Stomach (tissue), 9 donors: Measurements from ENCODE around the gene TTC28. TPM values are rescaled to one million over a fixed set of nuclear protein-coding genes. Genes with fewer than 3 reads are reported as not detected.

Experiments
- DNase-seq, 2 donors: peaks; one replicate each; pipeline versions ENCODE4 v3.0.0 to v3.0.0-alpha.2; 2013 to 2019
- H3K27ac ChIP-seq, 5 donors: fragments of 200-600 bp in 4 of 5; sonication (generic) in 4 of 5; one replicate each; pipeline ENCODE4 v1.5.1; 2013 to 2019; ENCODE audit warnings: mild to moderate bottlenecking in 1 of 5, moderate library complexity in 1 of 5
- H3K27me3 ChIP-seq, 3 donors: fragments of 200-600 bp; sonication (generic); one replicate each; pipeline ENCODE4 v1.5.1; 2017 to 2019; ENCODE audit warnings: mixed run types in 1 of 3
- H3K36me3 ChIP-seq, 4 donors: fragments of 200-600 bp; sonication (generic); 1 replicate in 3 of 4; 2 replicates in 1 of 4; pipeline ENCODE4 v1.5.1; 2016 to 2019
- H3K4me1 ChIP-seq, 4 donors: fragments of 200-600 bp; sonication (generic); one replicate each; pipeline ENCODE4 v1.5.1; 2016 to 2019
- H3K4me3 ChIP-seq, 4 donors: fragments of 200-600 bp; sonication (generic) in 3 of 4; one replicate each; pipeline ENCODE4 v1.5.1; 2016 to 2019; ENCODE audit warnings: mild to moderate bottlenecking in 1 of 4
- H3K9me3 ChIP-seq, 4 donors: fragments of 200-600 bp; sonication (generic); one replicate each; pipeline ENCODE4 v1.5.1; 2016 to 2019
- CTCF ChIP-seq, 7 experiments: fragments of 450-650 bp in 4 of 7; fragments of 200-600 bp in 3 of 7; sonication (generic) in 3 of 7; IDR thresholded peaks; one replicate each; pipeline ENCODE4 v1.5.1; 2016 to 2019; ENCODE audit warnings: antibody characterized with exemption in 7 of 7, control low read depth in 2 of 7, mild to moderate bottlenecking in 1 of 7
- EP300 ChIP-seq: sonication (generic); formaldehyde crosslinking; IDR thresholded peaks from one replicate; pipeline ENCODE4 v1.6.1; 2017; ENCODE audit warnings: antibody characterized with exemption
- POLR2A ChIP-seq, 4 donors: fragments of 450-650 bp; IDR thresholded peaks; one replicate each; pipeline ENCODE4 v1.6.1; 2016; ENCODE audit warnings: antibody characterized with exemption in 4 of 4, control low read depth in 2 of 4, mild to moderate bottlenecking in 1 of 4, moderate library complexity in 1 of 4
- POLR2AphosphoS5 ChIP-seq, 3 donors: sonication (generic); formaldehyde crosslinking; IDR thresholded peaks; one replicate each; pipeline ENCODE4 v1.6.1; 2016; ENCODE audit warnings: antibody characterized with exemption in 3 of 3
- WGBS, 5 donors: extraction: QIAGEN DNeasy Blood & Tissue Kit in 3 of 5; methylation state at CpG; one replicate each; pipeline versions ENCODE4 v1.1.5 to v1.1.7; 2013 to 2018; 5-methylcytosine and 5-hydroxymethylcytosine counted together
- intact Hi-C: fragments of 100-400 bp; cut with DNase I; formaldehyde crosslinking; loops from one replicate; pipeline ENCODE4 v1.15.1; 2023; ENCODE audit warnings: low total_unique reads
- polyA plus RNA-seq, 3 donors: library from polyadenylated mRNA; stranded (reverse); fragments of 200-250 nt; gene quantifications; one replicate each; pipeline ENCODE4 v1.2.3, GENCODE V29; 2013
- total RNA-seq, 5 donors: library from RNA; depleted of rRNA; stranded (reverse); fragments of >200 nt; gene quantifications; one replicate each; pipeline versions ENCODE4 v1.1.0 to v1.2.3, GENCODE V29; 2014 to 2016
- donor health status: healthy with polysubstance abuse.
- donor health status: Bipolar disorder and iron deficiency.
- donor health status: healthy.

TTC28 gene
- total and polyA plus RNA-seq, 8 donors = 1.7 to 53.4 (median 24.6) TPM

GRCh38 chr22:28111501-28112189, 568.0 kb downstream of the TTC28 start:
- Histone ChIP-seq H3K27ac (no peak overlapping the region), H3K36me3 (peaks cover 0 to 15% (median 13%) of the 10 kb centered on the region in 4 donors), H3K27me3 (no peaks in the 10 kb centered on the region), H3K9me3 (no peaks in the 10 kb centered on the region), H3K4me3 (no peak overlapping the region), H3K4me1 (peaks cover 6 to 26% (median 17%) of the 10 kb centered on the region in 4 donors)
- WGBS, 5 donors = 71 to 87% (median 81%) methylated on average over 3 of the region's 3 CpGs
- DNase-seq = no peak
- intact Hi-C loops = no loop called here
- no peak for TF ChIP-seq POLR2A (IDR thresholded peaks at IDR 0.05)
- TF ChIP-seq POLR2AphosphoS5 (IDR thresholded peaks at IDR 0.05) = no peak
- TF ChIP-seq EP300 = no peak
- no peak for TF ChIP-seq CTCF (IDR thresholded peaks at IDR 0.05)

GRCh38 chr22:28108851-28109250, 570.8 kb downstream of the TTC28 start:
- H3K27me3 ChIP-seq = no peaks in the 10 kb centered on the region
- 80 to 91% (median 88%) methylated on average over 4 of the region's 4 CpGs for WGBS, 5 donors
- no peak overlapping the region for H3K4me3 ChIP-seq
- peaks cover 6 to 15% (median 12%) of the 10 kb centered on the region in 4 donors for H3K4me1 ChIP-seq
- intact Hi-C loops = no loop called here
- H3K36me3 ChIP-seq = peaks cover 0 to 33% (median 26%) of the 10 kb centered on the region in 4 donors
- TF ChIP-seq POLR2A (IDR thresholded peaks at IDR 0.05) = no peak
- TF ChIP-seq EP300 = no peak
- TF ChIP-seq POLR2AphosphoS5 (IDR thresholded peaks at IDR 0.05) = no peak
- no peak for TF ChIP-seq CTCF (IDR thresholded peaks at IDR 0.05)
- H3K27ac ChIP-seq = no peak overlapping the region
- no peaks in the 10 kb centered on the region for H3K9me3 ChIP-seq
- DNase-seq = no peak

GRCh38 chr22:28106617-28107016, 573.0 kb downstream of the TTC28 start:
- no peaks in the 10 kb centered on the region for H3K27me3 ChIP-seq
- no peak overlapping the region for H3K4me3 ChIP-seq
- no peaks in the 10 kb centered on the region for H3K4me1 ChIP-seq
- H3K9me3 ChIP-seq = no peaks in the 10 kb centered on the region
- TF ChIP-seq EP300 = no peak
- no peak for TF ChIP-seq POLR2A (IDR thresholded peaks at IDR 0.05)
- no peak for TF ChIP-seq POLR2AphosphoS5 (IDR thresholded peaks at IDR 0.05)
- TF ChIP-seq CTCF (IDR thresholded peaks at IDR 0.05) = no peak
- 89 to 96% (median 92%) methylated on average over 4 of the region's 4 CpGs for WGBS, 5 donors
- intact Hi-C loops = no loop called here
- DNase-seq = no peak
- peaks cover 0 to 35% (median 26%) of the 10 kb centered on the region in 4 donors for H3K36me3 ChIP-seq
- H3K27ac ChIP-seq = no peak overlapping the region

GRCh38 chr22:28105988-28106387, 573.7 kb downstream of the TTC28 start:
- Histone ChIP-seq H3K9me3 (no peaks in the 10 kb centered on the region), H3K27ac (no peak overlapping the region), H3K36me3 (peaks cover 0 to 38% (median 26%) of the 10 kb centered on the region in 4 donors), H3K4me1 (no peaks in the 10 kb centered on the region), H3K4me3 (no peak overlapping the region), H3K27me3 (no peaks in the 10 kb centered on the region)
- intact Hi-C loops = no loop called here
- TF ChIP-seq EP300 (no peak), POLR2A (IDR thresholded peaks at IDR 0.05) (no peak), POLR2AphosphoS5 (IDR thresholded peaks at IDR 0.05) (no peak), CTCF (IDR thresholded peaks at IDR 0.05) (no peak)
- no peak for DNase-seq
- WGBS, 5 donors = 88 to 100% (median 92%) methylated on average over 2 of the region's 2 CpGs
